ENCODE measurements around the gene NDOR1. TPM values are rescaled to one million over a fixed set of nuclear protein-coding genes. Genes with fewer than 3 reads are reported as not detected.

NDOR1 gene
- total and polyA plus RNA-seq, 8 donors = 9.1 to 19.5 (median 11.1) TPM

DNA sequence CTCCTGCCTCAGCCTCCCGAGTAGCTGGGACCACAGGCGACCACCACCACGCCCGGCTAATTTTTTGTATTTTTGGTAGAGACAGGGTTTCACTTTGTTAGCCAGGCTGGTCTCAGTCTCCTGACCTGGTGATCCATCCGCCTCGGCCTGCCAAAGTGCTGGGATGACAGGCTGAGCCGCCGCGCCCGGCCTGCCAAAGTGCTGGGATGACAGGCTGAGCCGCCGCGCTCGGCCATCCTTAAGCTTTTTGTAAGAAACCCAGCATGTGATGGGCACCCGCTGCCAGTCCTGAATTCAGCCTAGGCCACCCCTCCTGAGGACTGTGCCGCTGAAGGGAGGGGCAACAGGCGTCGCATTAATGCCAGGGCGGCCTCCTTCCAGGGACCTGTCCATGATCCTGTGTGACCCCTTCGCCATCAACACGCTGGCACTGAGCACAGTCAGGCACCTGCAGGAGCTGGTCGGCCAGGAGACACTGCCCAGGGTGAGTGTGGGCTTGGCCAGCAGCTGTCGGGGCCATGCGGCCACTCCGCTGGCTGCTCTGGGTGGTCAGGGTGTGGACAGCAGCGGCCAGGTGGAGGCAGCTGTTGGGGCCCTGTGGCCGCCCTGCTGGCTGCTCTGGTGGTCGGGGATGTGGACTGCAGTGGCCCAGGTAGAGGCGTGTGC is 60.1 kb downstream of the NDOR1 start:
- TF ChIP-seq, protein P1, sequence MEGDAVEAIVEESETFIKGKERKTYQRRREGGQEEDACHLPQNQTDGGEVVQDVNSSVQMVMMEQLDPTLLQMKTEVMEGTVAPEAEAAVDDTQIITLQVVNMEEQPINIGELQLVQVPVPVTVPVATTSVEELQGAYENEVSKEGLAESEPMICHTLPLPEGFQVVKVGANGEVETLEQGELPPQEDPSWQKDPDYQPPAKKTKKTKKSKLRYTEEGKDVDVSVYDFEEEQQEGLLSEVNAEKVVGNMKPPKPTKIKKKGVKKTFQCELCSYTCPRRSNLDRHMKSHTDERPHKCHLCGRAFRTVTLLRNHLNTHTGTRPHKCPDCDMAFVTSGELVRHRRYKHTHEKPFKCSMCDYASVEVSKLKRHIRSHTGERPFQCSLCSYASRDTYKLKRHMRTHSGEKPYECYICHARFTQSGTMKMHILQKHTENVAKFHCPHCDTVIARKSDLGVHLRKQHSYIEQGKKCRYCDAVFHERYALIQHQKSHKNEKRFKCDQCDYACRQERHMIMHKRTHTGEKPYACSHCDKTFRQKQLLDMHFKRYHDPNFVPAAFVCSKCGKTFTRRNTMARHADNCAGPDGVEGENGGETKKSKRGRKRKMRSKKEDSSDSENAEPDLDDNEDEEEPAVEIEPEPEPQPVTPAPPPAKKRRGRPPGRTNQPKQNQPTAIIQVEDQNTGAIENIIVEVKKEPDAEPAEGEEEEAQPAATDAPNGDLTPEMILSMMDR (IDR thresholded peaks at IDR 0.05) = no peak
- Histone ChIP-seq H3K4me3 (no peak overlapping the region), H3K9me3 (no peaks in the 10 kb centered on the region), H3K36me3 (peaks cover 0 to 65% of the 10 kb centered on the region in 2 donors), H3K4me1 (peaks cover 21 to 33% of the 10 kb centered on the region in 2 donors), H3K27ac (no peak overlapping the region), H3K27me3 (no peaks in the 10 kb centered on the region)
- ATAC-seq = no peak
- intact Hi-C loops (cut with DNase I) = no loop called here
- no peak for DNase-seq

DNA sequence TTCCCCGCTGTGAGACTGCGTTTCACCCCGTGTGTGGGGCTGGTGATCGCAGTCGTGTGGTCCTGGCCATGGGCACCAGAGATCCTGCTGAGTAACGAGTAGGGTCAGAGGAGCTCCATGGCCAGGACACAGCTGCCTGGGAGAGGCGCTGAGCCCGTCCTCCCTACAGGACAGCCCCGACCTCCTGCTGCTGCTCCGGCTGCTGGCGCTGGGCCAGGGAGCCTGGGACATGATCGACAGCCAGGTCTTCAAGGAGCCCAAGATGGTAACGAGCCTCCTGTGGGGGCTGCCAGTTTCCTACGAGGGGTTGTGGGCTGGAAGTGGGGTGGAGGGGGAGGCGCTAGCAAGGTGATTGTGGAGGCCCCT is 60.6 kb downstream of the NDOR1 start:
- H3K4me1 ChIP-seq = peaks cover 21 to 38% of the 10 kb centered on the region in 2 donors
- no peaks in the 10 kb centered on the region for H3K27me3 ChIP-seq
- ATAC-seq = no peak
- H3K9me3 ChIP-seq = no peaks in the 10 kb centered on the region
- intact Hi-C loops (cut with DNase I) = no loop called here
- TF ChIP-seq, protein P1 (IDR thresholded peaks at IDR 0.05) = no peak
- DNase-seq = peak in 1 of 4 donors; percentile 53
- no peak overlapping the region for H3K4me3 ChIP-seq
- peaks cover 0 to 70% of the 10 kb centered on the region in 2 donors for H3K36me3 ChIP-seq
- H3K27ac ChIP-seq = no peak overlapping the region

Small RNAs within 50 kb of the gene (microRNA-seq; reads per million reads assigned to microRNA genes)
- gene MIR3621 = 0 to 0.17 reads per million in 2 donors

Other genes starting within 250 kb of the NDOR1 start
Only the 30 nearest of the 31 such genes appear.
- 100 to 1,000 TPM; 133 to 137 TPM for gene PTGDS, start 228.2 kb upstream of the NDOR1 start, total RNA-seq
- gene PTGDS, start 228.2 kb upstream of the NDOR1 start, polyA plus RNA-seq (ENCODE audit: insufficient read length in 6 of 6) = 10 to 100 TPM; 23.7 to 59.8 (median 31.2) TPM
- gene LCNL1, start 222.7 kb upstream of the NDOR1 start, total RNA-seq = 1 to 10 TPM; 2.0 to 2.3 TPM
- 1 to 10 TPM in 4 of 6 donors, under 1 TPM in 2; 0.38 to 2.7 (median 1.1) TPM for gene LCNL1, start 222.7 kb upstream of the NDOR1 start, polyA plus RNA-seq (ENCODE audit: insufficient read length in 6 of 6)
- gene PAXX, start 213.3 kb upstream of the NDOR1 start, total RNA-seq = 10 to 100 TPM; 34.2 to 56.6 TPM
- 10 to 100 TPM; 28.1 to 47.6 (median 33.7) TPM for gene PAXX, start 213.3 kb upstream of the NDOR1 start, polyA plus RNA-seq (ENCODE audit: insufficient read length in 6 of 6)
- 10 to 100 TPM; 39.7 to 85.4 TPM for gene CLIC3, start 209.1 kb upstream of the NDOR1 start, total RNA-seq
- gene CLIC3, start 209.1 kb upstream of the NDOR1 start, polyA plus RNA-seq (ENCODE audit: insufficient read length in 6 of 6) = 10 to 100 TPM; 30.7 to 56.2 (median 42.2) TPM
- gene ABCA2, start 177.5 kb upstream of the NDOR1 start, total RNA-seq = 10 to 100 TPM; 34.5 to 34.8 TPM
- gene ABCA2, start 177.5 kb upstream of the NDOR1 start, polyA plus RNA-seq (ENCODE audit: insufficient read length in 6 of 6) = 10 to 100 TPM; 20.8 to 33.8 (median 28.6) TPM
- 1 to 10 TPM in 1 of 2 donors, under 1 TPM in 1; 0.17 to 2.9 TPM for gene FUT7, start 173.6 kb upstream of the NDOR1 start, total RNA-seq
- gene FUT7, start 173.6 kb upstream of the NDOR1 start, polyA plus RNA-seq (ENCODE audit: insufficient read length in 6 of 6) = under 1 TPM in 3 of 6 donors, not detected in 3; 0.08 to 0.11 (median 0.09) TPM
- 100 to 1,000 TPM; 104 to 105 TPM for gene NPDC1, start 159.5 kb upstream of the NDOR1 start, total RNA-seq
- gene NPDC1, start 159.5 kb upstream of the NDOR1 start, polyA plus RNA-seq (ENCODE audit: insufficient read length in 6 of 6) = 10 to 100 TPM; 24.4 to 48.9 (median 25.2) TPM
- under 1 TPM; 0.71 to 0.87 TPM for gene ENTPD2, start 151.6 kb upstream of the NDOR1 start, total RNA-seq
- 1 to 10 TPM; 1.7 to 4.7 (median 3.0) TPM for gene ENTPD2, start 151.6 kb upstream of the NDOR1 start, polyA plus RNA-seq (ENCODE audit: insufficient read length in 6 of 6)
- gene SAPCD2, start 135.1 kb upstream of the NDOR1 start, total RNA-seq = 1 to 10 TPM; 2.7 to 4.6 TPM
- 10 to 100 TPM in 3 of 6 donors, 1 to 10 TPM in 3; 8.5 to 15.1 (median 10.4) TPM for gene SAPCD2, start 135.1 kb upstream of the NDOR1 start, polyA plus RNA-seq (ENCODE audit: insufficient read length in 6 of 6)
- 10 to 100 TPM; 28.1 to 43.1 TPM for gene UAP1L1, start 128.2 kb upstream of the NDOR1 start, total RNA-seq
- 1 to 10 TPM; 4.6 to 8.8 (median 6.0) TPM for gene UAP1L1, start 128.2 kb upstream of the NDOR1 start, polyA plus RNA-seq (ENCODE audit: insufficient read length in 6 of 6)
- 10 to 100 TPM; 51.5 to 54.9 TPM for gene MAN1B1, start 118.7 kb upstream of the NDOR1 start, total RNA-seq
- gene MAN1B1, start 118.7 kb upstream of the NDOR1 start, polyA plus RNA-seq (ENCODE audit: insufficient read length in 6 of 6) = 10 to 100 TPM; 62.7 to 74.9 (median 66.9) TPM
- gene DPP7, start 91.0 kb upstream of the NDOR1 start, total RNA-seq = 100 to 1,000 TPM; 144 to 165 TPM
- 10 to 100 TPM; 35.8 to 53.6 (median 47.7) TPM for gene DPP7, start 91.0 kb upstream of the NDOR1 start, polyA plus RNA-seq (ENCODE audit: insufficient read length in 6 of 6)
- under 1 TPM; 0.17 to 0.55 TPM for gene GRIN1, start 66.5 kb upstream of the NDOR1 start, total RNA-seq
- under 1 TPM; 0.15 to 0.38 (median 0.28) TPM for gene GRIN1, start 66.5 kb upstream of the NDOR1 start, polyA plus RNA-seq (ENCODE audit: insufficient read length in 6 of 6)
- gene LRRC26, start 35.6 kb upstream of the NDOR1 start, total RNA-seq = under 1 TPM in 1 of 2 donors, not detected in 1; 0.55 TPM
- gene LRRC26, start 35.6 kb upstream of the NDOR1 start, polyA plus RNA-seq (ENCODE audit: insufficient read length in 6 of 6) = under 1 TPM in 3 of 6 donors, not detected in 3; 0.23 to 0.63 (median 0.25) TPM
- not detected for gene TMEM210, start 33.6 kb upstream of the NDOR1 start, total RNA-seq
- not detected for gene TMEM210, start 33.6 kb upstream of the NDOR1 start, polyA plus RNA-seq (ENCODE audit: insufficient read length in 6 of 6)
- 10 to 100 TPM; 43.5 to 52.3 TPM for gene ANAPC2, start 17.1 kb upstream of the NDOR1 start, total RNA-seq
- 10 to 100 TPM; 42.1 to 58.8 (median 44.3) TPM for gene ANAPC2, start 17.1 kb upstream of the NDOR1 start, polyA plus RNA-seq (ENCODE audit: insufficient read length in 6 of 6)
- 10 to 100 TPM; 59.1 to 68.0 TPM for gene SSNA1, start 17.0 kb upstream of the NDOR1 start, total RNA-seq
- 10 to 100 TPM; 38.7 to 53.6 (median 52.1) TPM for gene SSNA1, start 17.0 kb upstream of the NDOR1 start, polyA plus RNA-seq (ENCODE audit: insufficient read length in 6 of 6)
- 10 to 100 TPM; 21.6 to 21.7 TPM for gene TPRN, start 5.0 kb upstream of the NDOR1 start, total RNA-seq
- 10 to 100 TPM in 3 of 6 donors, 1 to 10 TPM in 3; 6.7 to 13.8 (median 9.4) TPM for gene TPRN, start 5.0 kb upstream of the NDOR1 start, polyA plus RNA-seq (ENCODE audit: insufficient read length in 6 of 6)
- 10 to 100 TPM; 30.6 to 31.7 TPM for gene TMEM203, start 52 bp upstream of the NDOR1 start, total RNA-seq
- gene TMEM203, start 52 bp upstream of the NDOR1 start, polyA plus RNA-seq (ENCODE audit: insufficient read length in 6 of 6) = 10 to 100 TPM; 30.4 to 37.8 (median 33.3) TPM
- 1 to 10 TPM; 4.9 to 7.5 TPM for gene RNF208, start 16.5 kb downstream of the NDOR1 start, total RNA-seq
- 1 to 10 TPM; 4.0 to 7.8 (median 5.9) TPM for gene RNF208, start 16.5 kb downstream of the NDOR1 start, polyA plus RNA-seq (ENCODE audit: insufficient read length in 6 of 6)
- under 1 TPM; 0.44 to 0.50 TPM for gene CYSRT1, start 19.5 kb downstream of the NDOR1 start, total RNA-seq
- gene CYSRT1, start 19.5 kb downstream of the NDOR1 start, polyA plus RNA-seq (ENCODE audit: insufficient read length in 6 of 6) = 1 to 10 TPM; 1.4 to 3.7 (median 2.8) TPM
- gene RNF224, start 21.8 kb downstream of the NDOR1 start, total RNA-seq = under 1 TPM; 0.15 to 0.18 TPM
- gene RNF224, start 21.8 kb downstream of the NDOR1 start, polyA plus RNA-seq (ENCODE audit: insufficient read length in 6 of 6) = 1 to 10 TPM; 1.7 to 4.8 (median 3.5) TPM
- gene SLC34A3, start 25.2 kb downstream of the NDOR1 start, total RNA-seq = under 1 TPM in 1 of 2 donors, not detected in 1; 0.12 TPM
- gene SLC34A3, start 25.2 kb downstream of the NDOR1 start, polyA plus RNA-seq (ENCODE audit: insufficient read length in 6 of 6) = 1 to 10 TPM; 1.0 to 2.8 (median 2.1) TPM
- gene TUBB4B, start 35.6 kb downstream of the NDOR1 start, total RNA-seq = 100 to 1,000 TPM; 245 to 337 TPM
- gene TUBB4B, start 35.6 kb downstream of the NDOR1 start, polyA plus RNA-seq (ENCODE audit: insufficient read length in 6 of 6) = 100 to 1,000 TPM; 196 to 315 (median 237) TPM
- not detected for gene STPG3, start 45.6 kb downstream of the NDOR1 start, total RNA-seq
- 1 to 10 TPM in 3 of 6 donors, under 1 TPM in 3; 0.69 to 1.4 (median 0.89) TPM for gene STPG3, start 45.6 kb downstream of the NDOR1 start, polyA plus RNA-seq (ENCODE audit: insufficient read length in 6 of 6)
- gene NELFB, start 49.6 kb downstream of the NDOR1 start, total RNA-seq = 10 to 100 TPM; 47.8 to 49.7 TPM
- gene NELFB, start 49.6 kb downstream of the NDOR1 start, polyA plus RNA-seq (ENCODE audit: insufficient read length in 6 of 6) = 10 to 100 TPM; 52.9 to 62.9 (median 56.8) TPM
- gene TOR4A, start 72.0 kb downstream of the NDOR1 start, total RNA-seq = 10 to 100 TPM; 31.8 to 38.5 TPM
- gene TOR4A, start 72.0 kb downstream of the NDOR1 start, polyA plus RNA-seq (ENCODE audit: insufficient read length in 6 of 6) = 10 to 100 TPM in 4 of 6 donors, 1 to 10 TPM in 2; 8.5 to 13.4 (median 11.0) TPM
- gene NRARP, start 96.6 kb downstream of the NDOR1 start, total RNA-seq = 10 to 100 TPM; 11.3 to 15.2 TPM
- 10 to 100 TPM in 2 of 6 donors, 1 to 10 TPM in 4; 7.0 to 11.1 (median 9.0) TPM for gene NRARP, start 96.6 kb downstream of the NDOR1 start, polyA plus RNA-seq (ENCODE audit: insufficient read length in 6 of 6)
- gene EXD3, start 217.5 kb downstream of the NDOR1 start, total RNA-seq = 10 to 100 TPM; 13.7 to 21.8 TPM
- 10 to 100 TPM; 13.2 to 21.0 (median 16.6) TPM for gene EXD3, start 217.5 kb downstream of the NDOR1 start, polyA plus RNA-seq (ENCODE audit: insufficient read length in 6 of 6)
- gene NOXA1, start 217.7 kb downstream of the NDOR1 start, total RNA-seq = 1 to 10 TPM; 6.1 to 8.7 TPM
- gene NOXA1, start 217.7 kb downstream of the NDOR1 start, polyA plus RNA-seq (ENCODE audit: insufficient read length in 6 of 6) = 1 to 10 TPM; 4.5 to 7.3 (median 6.9) TPM